Mammary epithelial cell (primary cell): ENCODE data around the gene DISP3.

ENCODE experiments used
- CTCF ChIP-seq, 2 donors: IDR thresholded peaks in 1 of 2; conservative IDR thresholded peaks in 1 of 2; 2 replicates each; pipeline ENCODE4 v1.5.1; 2011 to 2012; ENCODE audit warnings: inconsistent platforms in 2 of 2, low read length in 2 of 2, mild to moderate bottlenecking in 2 of 2, control low read depth in 1 of 2, low read depth in 1 of 2; ENCODE audit not compliant: insufficient read depth in 1 of 2; ENCODE audit errors: extremely low read depth in 1 of 2
- EZH2 ChIP-seq: IDR thresholded peaks from 2 replicates; pipeline ENCODE4 v1.6.1; 2012; ENCODE audit warnings: low read length, inconsistent platforms, borderline replicate concordance

- TF ChIP-seq CTCF (conservative IDR thresholded peaks at IDR 0.05 in 1 of 2, IDR thresholded peaks at IDR 0.05 in 1 of 2; ENCODE audit: extremely low read depth in 1 of 2, insufficient read depth in 1 of 2, low read depth in 1 of 2, low read length in 2 of 2): no peak
- no peak for TF ChIP-seq EZH2
These were observed 4.1 kb upstream of the DISP3 start for GRCh38 chr1:11474826-11475225.
